ENCODE measurements around the gene MEGF8.
A peak's percentile ranks its signal among the peaks of the same experiment; 100 is the strongest.

MEGF8 gene

GRCh38 chr19:42283188-42284065, 42.0 kb upstream of the MEGF8 start:
- DNase-seq (ENCODE audit: low read depth), result peak; percentile 82
- no peak for TF ChIP-seq CTCF (conservative IDR thresholded peaks at IDR 0.05; ENCODE audit: control insufficient read depth, insufficient read depth, low read depth, low read length)
- peak overlapping the region; percentile 22 for H3K4me3 ChIP-seq (ENCODE audit: control insufficient read depth, low read depth, low read length)

GRCh38 chr19:42284066-42284501, 41.4 kb upstream of the MEGF8 start:
- no peak overlapping the region for H3K4me3 ChIP-seq (ENCODE audit: control insufficient read depth, low read depth, low read length)
- DNase-seq (ENCODE audit: low read depth), result peak; percentile 65
- no peak for TF ChIP-seq CTCF (conservative IDR thresholded peaks at IDR 0.05; ENCODE audit: control insufficient read depth, insufficient read depth, low read depth, low read length)

GRCh38 chr19:42284591-42285341, 40.7 kb upstream of the MEGF8 start:
- no peak for DNase-seq (ENCODE audit: low read depth)
- H3K4me3 ChIP-seq (ENCODE audit: control insufficient read depth, low read depth, low read length), result peak overlapping the region; percentile 65
- no peak for TF ChIP-seq CTCF (conservative IDR thresholded peaks at IDR 0.05; ENCODE audit: control insufficient read depth, insufficient read depth, low read depth, low read length)

GRCh38 chr19:42285541-42285941, 39.9 kb upstream of the MEGF8 start:
- TF ChIP-seq CTCF (conservative IDR thresholded peaks at IDR 0.05; ENCODE audit: control insufficient read depth, insufficient read depth, low read depth, low read length), result no peak
- H3K4me3 ChIP-seq (ENCODE audit: control insufficient read depth, low read depth, low read length), result peak overlapping the region; percentile 3

GRCh38 chr19:42285988-42286348, 39.5 kb upstream of the MEGF8 start:
- TF ChIP-seq CTCF (conservative IDR thresholded peaks at IDR 0.05; ENCODE audit: control insufficient read depth, insufficient read depth, low read depth, low read length), result no peak
- no peak overlapping the region for H3K4me3 ChIP-seq (ENCODE audit: control insufficient read depth, low read depth, low read length)
- DNase-seq (ENCODE audit: low read depth), result no peak

More at GRCh38 chr19:42285541-42285941, 39.9 kb upstream of the MEGF8 start:
- DNase-seq (ENCODE audit: low read depth), result no peak

GRCh38 chr19:42286349-42287016, 39.0 kb upstream of the MEGF8 start:
- no peak for TF ChIP-seq CTCF (conservative IDR thresholded peaks at IDR 0.05; ENCODE audit: control insufficient read depth, insufficient read depth, low read depth, low read length)
- no peak overlapping the region for H3K4me3 ChIP-seq (ENCODE audit: control insufficient read depth, low read depth, low read length)
- DNase-seq (ENCODE audit: low read depth), result peak; percentile 49
